ENCODE results near the gene TEX47. TPM values are rescaled to one million over a fixed set of nuclear protein-coding genes. Genes with fewer than 3 reads are reported as not detected.

Gene TEX47
- total and polyA plus RNA-seq, 3 donors from 2014 or later = 8.9 to 74.7 (median 23.9) TPM

GRCh38 chr7:88789480-88790064 lies 6.0 kb downstream of the TEX47 start:
- no peak overlapping the region for H3K27ac ChIP-seq
- intact Hi-C loops (cut with DNase I; ENCODE audit: low total_unique reads) = no loop called here
- 67 to 80% methylated on average over 2 of the region's 2 CpGs for WGBS, 2 donors
- no peaks in the 10 kb centered on the region for H3K27me3 ChIP-seq
- no peak for DNase-seq
- TF ChIP-seq POLR2A (IDR thresholded peaks at IDR 0.05) = no peak
- TF ChIP-seq, protein P1, sequence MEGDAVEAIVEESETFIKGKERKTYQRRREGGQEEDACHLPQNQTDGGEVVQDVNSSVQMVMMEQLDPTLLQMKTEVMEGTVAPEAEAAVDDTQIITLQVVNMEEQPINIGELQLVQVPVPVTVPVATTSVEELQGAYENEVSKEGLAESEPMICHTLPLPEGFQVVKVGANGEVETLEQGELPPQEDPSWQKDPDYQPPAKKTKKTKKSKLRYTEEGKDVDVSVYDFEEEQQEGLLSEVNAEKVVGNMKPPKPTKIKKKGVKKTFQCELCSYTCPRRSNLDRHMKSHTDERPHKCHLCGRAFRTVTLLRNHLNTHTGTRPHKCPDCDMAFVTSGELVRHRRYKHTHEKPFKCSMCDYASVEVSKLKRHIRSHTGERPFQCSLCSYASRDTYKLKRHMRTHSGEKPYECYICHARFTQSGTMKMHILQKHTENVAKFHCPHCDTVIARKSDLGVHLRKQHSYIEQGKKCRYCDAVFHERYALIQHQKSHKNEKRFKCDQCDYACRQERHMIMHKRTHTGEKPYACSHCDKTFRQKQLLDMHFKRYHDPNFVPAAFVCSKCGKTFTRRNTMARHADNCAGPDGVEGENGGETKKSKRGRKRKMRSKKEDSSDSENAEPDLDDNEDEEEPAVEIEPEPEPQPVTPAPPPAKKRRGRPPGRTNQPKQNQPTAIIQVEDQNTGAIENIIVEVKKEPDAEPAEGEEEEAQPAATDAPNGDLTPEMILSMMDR (IDR thresholded peaks at IDR 0.05) = peak in 2 of 3 experiments; percentile 19 to 61
- H3K36me3 ChIP-seq (ENCODE audit: low read depth, missing control alignments) = no peaks in the 10 kb centered on the region
- H3K4me1 ChIP-seq = no peaks in the 10 kb centered on the region
- no peaks in the 10 kb centered on the region for H3K9me3 ChIP-seq
- no peak overlapping the region for H3K4me3 ChIP-seq

- Histone ChIP-seq H3K27ac (no peak overlapping the region), H3K36me3 (ENCODE audit: low read depth, missing control alignments) (no peaks in the 10 kb centered on the region), H3K4me3 (no peak overlapping the region), H3K27me3 (no peaks in the 10 kb centered on the region), H3K4me1 (no peaks in the 10 kb centered on the region), H3K9me3 (no peaks in the 10 kb centered on the region)
- DNase-seq = no peak
- intact Hi-C loops (cut with DNase I; ENCODE audit: low total_unique reads) = no loop called here
- TF ChIP-seq, protein P1 (IDR thresholded peaks at IDR 0.05) = no peak
- TF ChIP-seq POLR2A (IDR thresholded peaks at IDR 0.05) = no peak
- whole genome bisulfite sequencing, 2 donors = 82 to 88% methylated on average over 2 of the region's 2 CpGs
Measured at GRCh38 chr7:88787777-88788176, 7.8 kb downstream of the TEX47 start.

DNA sequence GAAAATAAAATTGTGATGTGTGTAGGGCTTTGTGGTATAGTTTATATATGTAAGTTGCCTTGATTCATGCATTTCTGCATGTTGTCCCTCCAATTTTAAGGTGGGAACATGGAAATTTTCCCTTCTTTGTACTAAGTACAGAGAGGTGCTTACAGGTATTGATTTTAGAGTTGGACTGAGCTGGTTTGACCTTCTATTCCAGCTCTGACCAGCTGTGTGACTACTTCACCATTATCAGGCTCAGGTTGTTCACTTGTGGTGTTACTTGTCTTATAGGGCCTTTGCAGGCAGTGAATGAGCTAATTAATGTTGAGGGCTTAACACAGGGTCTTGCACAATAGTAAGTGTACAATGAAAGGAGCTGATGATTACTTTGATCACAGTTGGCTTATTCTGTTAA lies 19.7 kb downstream of the TEX47 start:
- Histone ChIP-seq H3K27ac (no peak overlapping the region), H3K4me1 (no peaks in the 10 kb centered on the region), H3K36me3 (ENCODE audit: low read depth, missing control alignments) (no peaks in the 10 kb centered on the region), H3K4me3 (no peak overlapping the region), H3K9me3 (no peaks in the 10 kb centered on the region), H3K27me3 (no peaks in the 10 kb centered on the region)
- TF ChIP-seq, protein P1 (IDR thresholded peaks at IDR 0.05) = no peak
- no peak for DNase-seq
- intact Hi-C loops (cut with DNase I; ENCODE audit: low total_unique reads) = no loop called here

- Histone ChIP-seq H3K4me1 (no peaks in the 10 kb centered on the region), H3K4me3 (no peak overlapping the region), H3K36me3 (ENCODE audit: low read depth, missing control alignments) (no peaks in the 10 kb centered on the region), H3K27ac (no peak overlapping the region), H3K9me3 (no peaks in the 10 kb centered on the region), H3K27me3 (no peaks in the 10 kb centered on the region)
- intact Hi-C loops (cut with DNase I; ENCODE audit: low total_unique reads) = no loop called here
- TF ChIP-seq, protein P1 (IDR thresholded peaks at IDR 0.05) = no peak
- no peak for TF ChIP-seq POLR2A (IDR thresholded peaks at IDR 0.05)
- no peak for DNase-seq
Measured at GRCh38 chr7:88772776-88773175, 22.8 kb downstream of the TEX47 start.

- no peak for TF ChIP-seq POLR2A (IDR thresholded peaks at IDR 0.05)
- TF ChIP-seq, protein P1 (IDR thresholded peaks at IDR 0.05) = no peak
- intact Hi-C loops (cut with DNase I; ENCODE audit: low total_unique reads) = no loop called here
- Histone ChIP-seq H3K4me3 (no peak overlapping the region), H3K4me1 (no peaks in the 10 kb centered on the region), H3K36me3 (ENCODE audit: low read depth, missing control alignments) (no peaks in the 10 kb centered on the region), H3K27me3 (no peaks in the 10 kb centered on the region), H3K27ac (no peak overlapping the region), H3K9me3 (no peaks in the 10 kb centered on the region)
- WGBS, 2 donors = 82 to 94% methylated on average over 1 of the region's 1 CpG
- DNase-seq = no peak
Measured at GRCh38 chr7:88771417-88771816, 24.1 kb downstream of the TEX47 start.
